ENCODE measurements around the gene GRK2. TPM values are rescaled to one million over a fixed set of nuclear protein-coding genes. Genes with fewer than 3 reads are reported as not detected.

Gene GRK2
- total and polyA plus RNA-seq, 2 of the 13 experiments (the other 11 are each of a cell fraction or from before 2014, with no cell fraction given), result 31.3 to 42.4 TPM

- no peak; the same call in 1 of the 2 replicates for TF ChIP-seq DMTF1 (CRISPR knock-in tag; IDR thresholded peaks at IDR 0.05)
- no peak for TF ChIP-seq ISL2 (CRISPR knock-in tag; IDR thresholded peaks at IDR 0.05)
- TF ChIP-seq, protein P1, sequence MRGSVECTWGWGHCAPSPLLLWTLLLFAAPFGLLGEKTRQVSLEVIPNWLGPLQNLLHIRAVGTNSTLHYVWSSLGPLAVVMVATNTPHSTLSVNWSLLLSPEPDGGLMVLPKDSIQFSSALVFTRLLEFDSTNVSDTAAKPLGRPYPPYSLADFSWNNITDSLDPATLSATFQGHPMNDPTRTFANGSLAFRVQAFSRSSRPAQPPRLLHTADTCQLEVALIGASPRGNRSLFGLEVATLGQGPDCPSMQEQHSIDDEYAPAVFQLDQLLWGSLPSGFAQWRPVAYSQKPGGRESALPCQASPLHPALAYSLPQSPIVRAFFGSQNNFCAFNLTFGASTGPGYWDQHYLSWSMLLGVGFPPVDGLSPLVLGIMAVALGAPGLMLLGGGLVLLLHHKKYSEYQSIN (CRISPR knock-in tag; IDR thresholded peaks at IDR 0.05; ENCODE audit: borderline replicate concordance), result no peak
- 0 out of 2 replicates have a peak, but pooled peaks have one; percentile 23 for TF ChIP-seq ZSCAN12 (CRISPR knock-in tag; IDR thresholded peaks at IDR 0.05)
- TF ChIP-seq HNRNPLL (IDR thresholded peaks at IDR 0.05; ENCODE audit: low read depth, low read length, poor library complexity, severe bottlenecking), result peak; percentile 85
- no peak; the same call in 1 of the 2 replicates for TF ChIP-seq BRD4 (CRISPR knock-in tag; IDR thresholded peaks at IDR 0.05)
- no peak for TF ChIP-seq ZNF138 (CRISPR knock-in tag; IDR thresholded peaks at IDR 0.05; ENCODE audit: low read depth)
- peak; percentile 100 for TF ChIP-seq RFX3 (CRISPR knock-in tag; IDR thresholded peaks at IDR 0.05)
- TF ChIP-seq, protein P2, sequence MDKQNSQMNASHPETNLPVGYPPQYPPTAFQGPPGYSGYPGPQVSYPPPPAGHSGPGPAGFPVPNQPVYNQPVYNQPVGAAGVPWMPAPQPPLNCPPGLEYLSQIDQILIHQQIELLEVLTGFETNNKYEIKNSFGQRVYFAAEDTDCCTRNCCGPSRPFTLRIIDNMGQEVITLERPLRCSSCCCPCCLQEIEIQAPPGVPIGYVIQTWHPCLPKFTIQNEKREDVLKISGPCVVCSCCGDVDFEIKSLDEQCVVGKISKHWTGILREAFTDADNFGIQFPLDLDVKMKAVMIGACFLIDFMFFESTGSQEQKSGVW (CRISPR knock-in tag; IDR thresholded peaks at IDR 0.05; ENCODE audit: borderline replicate concordance), result no peak
- TF ChIP-seq SIX4 (CRISPR knock-in tag; IDR thresholded peaks at IDR 0.05), result 0 out of 2 replicates have a peak, but pooled peaks have one; percentile 17
- 0 out of 2 replicates have a peak, but pooled peaks have one; percentile 40 for TF ChIP-seq JUN (CRISPR knock-in tag; IDR thresholded peaks at IDR 0.05)
- TF ChIP-seq MIER2 (CRISPR knock-in tag; IDR thresholded peaks at IDR 0.05), result no peak
- TF ChIP-seq RXRA (CRISPR knock-in tag; IDR thresholded peaks at IDR 0.05), result no peak; the same call in 1 of the 2 replicates
- TF ChIP-seq GZF1 (CRISPR knock-in tag; IDR thresholded peaks at IDR 0.05), result no peak
- TF ChIP-seq MAFG (CRISPR knock-in tag; IDR thresholded peaks at IDR 0.05), result no peak
- TF ChIP-seq SALL2 (CRISPR knock-in tag; IDR thresholded peaks at IDR 0.05), result 0 out of 2 replicates have a peak, but pooled peaks have one; percentile 17
- no peak for TF ChIP-seq MATR3 (CRISPR knock-in tag; IDR thresholded peaks at IDR 0.05)
- TF ChIP-seq, protein P3, sequence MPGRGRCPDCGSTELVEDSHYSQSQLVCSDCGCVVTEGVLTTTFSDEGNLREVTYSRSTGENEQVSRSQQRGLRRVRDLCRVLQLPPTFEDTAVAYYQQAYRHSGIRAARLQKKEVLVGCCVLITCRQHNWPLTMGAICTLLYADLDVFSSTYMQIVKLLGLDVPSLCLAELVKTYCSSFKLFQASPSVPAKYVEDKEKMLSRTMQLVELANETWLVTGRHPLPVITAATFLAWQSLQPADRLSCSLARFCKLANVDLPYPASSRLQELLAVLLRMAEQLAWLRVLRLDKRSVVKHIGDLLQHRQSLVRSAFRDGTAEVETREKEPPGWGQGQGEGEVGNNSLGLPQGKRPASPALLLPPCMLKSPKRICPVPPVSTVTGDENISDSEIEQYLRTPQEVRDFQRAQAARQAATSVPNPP (CRISPR knock-in tag; IDR thresholded peaks at IDR 0.05), result no peak
- TF ChIP-seq CAMTA2 (CRISPR knock-in tag; IDR thresholded peaks at IDR 0.05; ENCODE audit: borderline replicate concordance), result peak; percentile 98
- no peak for TF ChIP-seq HINFP (CRISPR knock-in tag; IDR thresholded peaks at IDR 0.05; ENCODE audit: low read depth)
- no peak; the same call in 1 of the 2 replicates for TF ChIP-seq ZNF441 (CRISPR knock-in tag; IDR thresholded peaks at IDR 0.05; ENCODE audit: borderline replicate concordance)
- TF ChIP-seq CREB1 (IDR thresholded peaks at IDR 0.05), result no peak
- TF ChIP-seq CREB1 (CRISPR knock-in tag; IDR thresholded peaks at IDR 0.05), result 0 out of 2 replicates have a peak, but pooled peaks have one; percentile 22
- TF ChIP-seq ZNF572 (CRISPR knock-in tag; IDR thresholded peaks at IDR 0.05), result no peak; the same call in 1 of the 2 replicates
These were observed 51.1 kb downstream of the GRK2 start (continued) for GRCh38 chr11:67317205-67317887.

Measured in HepG2 (cell line).